NCI-H146 (cell line): ENCODE data around the gene ANK3.

Experiments
- DNase-seq: peaks from one replicate; lab custom pipeline; 2025; lab: John Stamatoyannopoulos, UW

Gene ANK3

GRCh38 chr10:60413306-60414012 lies 23.8 kb upstream of the ANK3 start:
- DNase-seq: no peak

GRCh38 chr10:60410970-60411369 lies 21.3 kb upstream of the ANK3 start:
- no peak for DNase-seq

GRCh38 chr10:60409202-60409601 lies 19.5 kb upstream of the ANK3 start:
- no peak for DNase-seq

- DNase-seq: no peak
Measured at GRCh38 chr10:60406182-60406581, 16.5 kb upstream of the ANK3 start.

- DNase-seq: no peak
Measured at GRCh38 chr10:60405172-60405571, 15.5 kb upstream of the ANK3 start.

GRCh38 chr10:60403168-60403873 lies 13.6 kb upstream of the ANK3 start:
- no peak for DNase-seq

- DNase-seq: no peak
Measured at GRCh38 chr10:60400366-60400765, 10.7 kb upstream of the ANK3 start.

- no peak for DNase-seq
Measured at GRCh38 chr10:60399328-60399727, 9.7 kb upstream of the ANK3 start.

GRCh38 chr10:60397792-60398191 lies 8.1 kb upstream of the ANK3 start:
- no peak for DNase-seq

GRCh38 chr10:60396766-60397165 lies 7.1 kb upstream of the ANK3 start:
- no peak for DNase-seq

GRCh38 chr10:60395711-60396110 lies 6.0 kb upstream of the ANK3 start:
- no peak for DNase-seq

- no peak for DNase-seq
Measured at GRCh38 chr10:60394446-60394845, 4.8 kb upstream of the ANK3 start.

- no peak for DNase-seq
Measured at GRCh38 chr10:60390224-60390626, 550 bp upstream of the ANK3 start.

GRCh38 chr10:60388709-60389301 lies 870 bp downstream of the ANK3 start:
- DNase-seq: no peak

GRCh38 chr10:60388116-60388625 lies 1.5 kb downstream of the ANK3 start:
- no peak for DNase-seq

- peak; percentile 56 for DNase-seq
Measured at GRCh38 chr10:60387531-60387930, 2.1 kb downstream of the ANK3 start.

GRCh38 chr10:60385399-60385738 lies 4.3 kb downstream of the ANK3 start:
- no peak for DNase-seq

- no peak for DNase-seq
Measured at GRCh38 chr10:60384708-60385398, 4.8 kb downstream of the ANK3 start.

- DNase-seq: no peak
Measured at GRCh38 chr10:60384011-60384410, 5.7 kb downstream of the ANK3 start.

GRCh38 chr10:60382946-60383681 lies 6.6 kb downstream of the ANK3 start:
- DNase-seq: no peak

- DNase-seq: no peak
Measured at GRCh38 chr10:60380781-60381180, 8.9 kb downstream of the ANK3 start.

GRCh38 chr10:60377955-60378354 lies 11.7 kb downstream of the ANK3 start:
- no peak for DNase-seq
